Activated naive CD4-positive, alpha-beta T cell treated with anti-CD3 and anti-CD28 coated beads, Interleukin-2, amount 10 ng/mL, durations not matched to agents 7 days and 5 days (primary cell): ENCODE data around the gene SH3RF3.

Experiments
- CTCF ChIA-PET: fragments of 350-600 bp; sonication (Branson Sonifier 250); formaldehyde crosslinking; loops from one replicate; lab custom pipeline; 2021; ENCODE audit warnings: antibody characterized with exemption; lab: Charles Lee
- DNase-seq: peaks from one replicate; pipeline ENCODE4 v3.0.0-alpha.2; 2020
- H3K27ac Mint-ChIP-seq: one replicate; pipeline ENCODE4 v1.8.0; 2021; ENCODE audit warnings: mild to moderate bottlenecking, moderate library complexity, mixed read lengths
- H3K27me3 Mint-ChIP-seq: one replicate; pipeline ENCODE4 v1.8.0; 2021; ENCODE audit warnings: mild to moderate bottlenecking, mixed read lengths
- H3K36me3 Mint-ChIP-seq: one replicate; pipeline ENCODE4 v1.8.0; 2021; ENCODE audit warnings: mixed read lengths
- H3K4me1 Mint-ChIP-seq: one replicate; pipeline ENCODE4 v1.8.0; 2021; ENCODE audit warnings: mixed read lengths
- H3K4me3 Mint-ChIP-seq: one replicate; pipeline ENCODE4 v1.8.0; 2021; ENCODE audit warnings: mild to moderate bottlenecking, moderate library complexity, mixed read lengths
- H3K9me3 Mint-ChIP-seq: one replicate; pipeline ENCODE4 v1.8.0; 2021; ENCODE audit warnings: mixed read lengths

Gene SH3RF3

GRCh38 chr2:109206569-109207146 is 77.7 kb downstream of the SH3RF3 start:
- CTCF ChIA-PET = interaction anchor here (0.8 to 3.8 kb wide), 2 partner anchors 62 to 78 kb away, joined by 3 to 17 read pairs; partner anchors contain the start of gene SH3RF3
- Mint-ChIP-seq H3K4me1 (peaks cover 6% of the 10 kb centered on the region), H3K4me3 (no peak overlapping the region), H3K36me3 (no peaks in the 10 kb centered on the region), H3K9me3 (no peaks in the 10 kb centered on the region), H3K27me3 (peaks cover 84% of the 10 kb centered on the region), H3K27ac (no peak overlapping the region)
- DNase-seq = no peak

DNA sequence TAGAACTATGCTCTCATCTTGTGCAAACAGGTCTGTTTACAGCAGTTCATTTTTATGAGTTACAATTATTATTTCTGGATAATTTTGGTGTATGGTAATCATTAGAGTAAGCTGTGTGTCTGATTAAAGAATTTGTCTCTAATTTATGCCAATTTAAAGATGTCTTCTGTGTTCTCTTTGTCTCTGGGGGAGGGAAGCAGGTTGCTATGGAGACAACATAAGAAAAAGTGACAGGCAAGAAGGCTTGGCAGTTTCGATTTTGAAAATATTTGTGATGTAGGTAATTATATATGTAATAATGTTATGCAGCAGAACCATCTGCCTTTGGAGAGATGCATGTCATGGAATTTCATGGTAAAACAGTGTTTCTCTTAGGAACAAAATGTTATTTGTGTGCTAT is 78.2 kb downstream of the SH3RF3 start:
- Mint-ChIP-seq H3K27me3 (peaks cover 86% of the 10 kb centered on the region), H3K27ac (no peak overlapping the region), H3K4me1 (peaks cover 6% of the 10 kb centered on the region), H3K9me3 (no peaks in the 10 kb centered on the region), H3K36me3 (no peaks in the 10 kb centered on the region), H3K4me3 (no peak overlapping the region)
- DNase-seq = no peak
- CTCF ChIA-PET = interaction anchor here (3.8 kb wide), 1 partner anchor 79 kb away, joined by 17 read pairs; the partner anchor contains the start of gene SH3RF3

- DNase-seq = peak; percentile 37
- no peak overlapping the region for H3K4me3 Mint-ChIP-seq
- H3K36me3 Mint-ChIP-seq = no peaks in the 10 kb centered on the region
- no peak overlapping the region for H3K27ac Mint-ChIP-seq
- H3K27me3 Mint-ChIP-seq = peaks cover 87% of the 10 kb centered on the region
- peaks cover 16% of the 10 kb centered on the region for H3K4me1 Mint-ChIP-seq
- CTCF ChIA-PET = interaction anchor here (0.7 to 3.8 kb wide), 3 partner anchors 25 to 80 kb away, joined by 3 to 17 read pairs (median 3); partner anchors contain the start of gene SH3RF3
- H3K9me3 Mint-ChIP-seq = no peaks in the 10 kb centered on the region
Measured at GRCh38 chr2:109208071-109208950, 79.3 kb downstream of the SH3RF3 start.

GRCh38 chr2:109208951-109209335 is 79.9 kb downstream of the SH3RF3 start:
- CTCF ChIA-PET = interaction anchor here (1.2 to 3.8 kb wide), 2 partner anchors 24 to 81 kb away, joined by 3 to 17 read pairs; partner anchors contain the start of gene SH3RF3
- peaks cover 87% of the 10 kb centered on the region for H3K27me3 Mint-ChIP-seq
- peaks cover 23% of the 10 kb centered on the region for H3K4me1 Mint-ChIP-seq
- no peak for DNase-seq
- H3K36me3 Mint-ChIP-seq = no peaks in the 10 kb centered on the region
- H3K9me3 Mint-ChIP-seq = no peaks in the 10 kb centered on the region
- H3K4me3 Mint-ChIP-seq = no peak overlapping the region
- no peak overlapping the region for H3K27ac Mint-ChIP-seq

DNA sequence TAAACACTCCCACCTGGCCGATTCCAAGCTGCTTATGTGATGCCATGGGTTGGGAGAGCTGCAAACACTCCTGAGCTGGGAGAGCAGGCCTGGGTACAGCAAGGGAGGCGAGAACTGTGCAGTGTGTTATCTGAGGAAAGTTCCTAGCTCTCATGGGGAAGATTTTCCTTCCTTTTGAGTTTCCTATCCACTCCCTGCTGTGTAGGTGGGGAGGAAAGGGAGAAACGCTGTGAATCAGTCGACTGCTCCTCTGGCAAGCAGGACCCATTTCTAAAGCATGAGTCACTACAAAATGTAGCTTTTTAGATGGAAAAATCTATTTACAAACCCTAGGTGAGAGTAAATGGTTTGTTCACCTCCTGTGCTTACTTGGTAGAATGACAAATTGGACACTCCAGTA is 80.4 kb downstream of the SH3RF3 start:
- CTCF ChIA-PET = interaction anchor here (1.2 to 3.8 kb wide), 2 partner anchors 24 to 81 kb away, joined by 3 to 17 read pairs; partner anchors contain the start of gene SH3RF3
- Mint-ChIP-seq H3K27me3 (peaks cover 87% of the 10 kb centered on the region), H3K4me3 (no peak overlapping the region), H3K9me3 (no peaks in the 10 kb centered on the region), H3K36me3 (no peaks in the 10 kb centered on the region), H3K27ac (no peak overlapping the region), H3K4me1 (peaks cover 27% of the 10 kb centered on the region)
- no peak for DNase-seq

DNA sequence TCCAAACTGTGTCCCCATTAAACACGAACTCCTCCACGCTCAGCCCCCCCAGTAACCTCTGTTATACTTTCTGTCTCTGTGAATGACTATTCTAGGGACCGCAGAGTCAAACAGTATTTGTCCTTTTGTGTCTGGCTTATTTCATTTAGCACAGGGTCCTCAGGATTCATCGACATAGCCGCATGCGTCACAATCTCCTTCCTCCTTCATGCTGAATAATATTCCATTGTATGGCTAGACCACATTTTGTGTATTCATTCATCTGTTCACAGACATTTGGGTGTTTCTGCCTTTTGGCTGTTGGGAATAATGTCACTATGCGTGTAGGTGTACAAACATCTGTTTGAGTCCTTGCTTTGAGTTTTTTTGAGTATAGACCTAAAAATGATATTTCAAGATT is 80.9 kb downstream of the SH3RF3 start:
- no peak for DNase-seq
- CTCF ChIA-PET = interaction anchor here (3.8 kb wide), 1 partner anchor 82 kb away, joined by 17 read pairs; the partner anchor contains the start of gene SH3RF3
- peaks cover 33% of the 10 kb centered on the region for H3K4me1 Mint-ChIP-seq
- peaks cover 88% of the 10 kb centered on the region for H3K27me3 Mint-ChIP-seq
- H3K36me3 Mint-ChIP-seq = no peaks in the 10 kb centered on the region
- H3K27ac Mint-ChIP-seq = no peak overlapping the region
- H3K9me3 Mint-ChIP-seq = no peaks in the 10 kb centered on the region
- H3K4me3 Mint-ChIP-seq = no peak overlapping the region

DNA sequence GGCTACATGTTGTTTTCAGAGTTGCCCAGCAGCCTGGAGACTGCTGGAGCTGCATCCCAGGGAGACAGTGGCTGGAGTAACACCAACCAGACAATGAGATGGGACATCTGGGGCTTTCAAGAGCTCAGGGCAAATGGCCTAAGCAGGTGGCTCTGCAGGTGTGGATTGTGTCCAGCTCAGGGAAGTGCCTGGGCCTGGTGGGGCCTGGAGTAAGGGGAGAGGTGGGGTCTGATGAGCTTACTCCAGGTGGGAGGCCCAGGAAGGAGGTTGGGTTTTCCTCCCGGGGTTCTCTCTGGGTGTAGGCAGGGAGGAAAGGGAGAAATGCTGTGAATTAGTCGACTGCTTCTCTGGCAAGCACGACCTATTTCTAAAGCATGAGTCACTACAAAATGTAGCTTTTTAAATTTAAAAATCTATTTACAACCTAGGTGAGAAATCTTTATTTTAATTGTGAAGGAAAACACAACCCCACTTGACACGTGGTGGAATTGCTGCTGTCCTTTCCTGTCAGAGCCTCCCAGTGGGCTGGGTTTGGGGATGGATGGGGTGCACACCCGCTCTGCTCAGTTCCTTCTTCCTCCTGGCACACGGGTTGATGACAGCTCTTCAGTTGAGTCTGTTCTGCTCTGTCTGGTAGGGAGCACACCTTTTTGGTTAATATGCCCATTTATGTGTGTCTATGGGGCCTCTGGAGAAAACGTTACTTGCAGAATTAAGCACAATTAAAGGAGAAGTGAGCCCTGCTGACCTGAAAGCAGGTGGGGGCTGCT is 81.6 kb downstream of the SH3RF3 start:
- Mint-ChIP-seq H3K4me3 (no peak overlapping the region), H3K36me3 (no peaks in the 10 kb centered on the region), H3K27me3 (peaks cover 92% of the 10 kb centered on the region), H3K4me1 (peaks cover 39% of the 10 kb centered on the region), H3K27ac (no peak overlapping the region), H3K9me3 (no peaks in the 10 kb centered on the region)
- CTCF ChIA-PET = interaction anchor here (0.9 kb wide), 1 partner anchor 138 kb away, joined by 3 read pairs; no protein-coding TSS in a partner anchor
- DNase-seq = no peak

DNA sequence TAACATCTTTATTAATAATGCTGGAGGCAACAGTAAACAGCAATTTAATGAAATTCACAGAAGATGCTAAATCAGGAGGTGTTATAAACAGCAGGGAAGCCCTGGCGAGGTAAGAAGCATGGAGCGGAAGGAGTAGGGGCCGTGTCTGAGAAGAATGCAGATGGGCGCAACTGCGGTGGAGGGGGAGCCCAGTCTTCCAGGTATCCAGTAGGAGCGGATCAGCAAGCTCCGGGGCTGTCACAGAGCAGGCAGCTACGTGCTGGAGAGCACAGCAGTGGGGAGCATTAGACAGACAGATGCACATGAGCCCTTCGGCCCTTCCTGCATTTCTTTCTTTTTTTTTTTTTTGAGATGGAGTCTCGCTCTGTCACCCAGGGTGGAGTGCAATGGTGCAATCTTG is 82.3 kb downstream of the SH3RF3 start:
- no peaks in the 10 kb centered on the region for H3K36me3 Mint-ChIP-seq
- CTCF ChIA-PET = interaction anchor here (0.9 kb wide), 1 partner anchor 138 kb away, joined by 3 read pairs; no protein-coding TSS in a partner anchor
- H3K27me3 Mint-ChIP-seq = peaks cover 92% of the 10 kb centered on the region
- no peak for DNase-seq
- H3K4me1 Mint-ChIP-seq = peaks cover 46% of the 10 kb centered on the region
- H3K9me3 Mint-ChIP-seq = no peaks in the 10 kb centered on the region
- no peak overlapping the region for H3K27ac Mint-ChIP-seq
- H3K4me3 Mint-ChIP-seq = no peak overlapping the region

DNA sequence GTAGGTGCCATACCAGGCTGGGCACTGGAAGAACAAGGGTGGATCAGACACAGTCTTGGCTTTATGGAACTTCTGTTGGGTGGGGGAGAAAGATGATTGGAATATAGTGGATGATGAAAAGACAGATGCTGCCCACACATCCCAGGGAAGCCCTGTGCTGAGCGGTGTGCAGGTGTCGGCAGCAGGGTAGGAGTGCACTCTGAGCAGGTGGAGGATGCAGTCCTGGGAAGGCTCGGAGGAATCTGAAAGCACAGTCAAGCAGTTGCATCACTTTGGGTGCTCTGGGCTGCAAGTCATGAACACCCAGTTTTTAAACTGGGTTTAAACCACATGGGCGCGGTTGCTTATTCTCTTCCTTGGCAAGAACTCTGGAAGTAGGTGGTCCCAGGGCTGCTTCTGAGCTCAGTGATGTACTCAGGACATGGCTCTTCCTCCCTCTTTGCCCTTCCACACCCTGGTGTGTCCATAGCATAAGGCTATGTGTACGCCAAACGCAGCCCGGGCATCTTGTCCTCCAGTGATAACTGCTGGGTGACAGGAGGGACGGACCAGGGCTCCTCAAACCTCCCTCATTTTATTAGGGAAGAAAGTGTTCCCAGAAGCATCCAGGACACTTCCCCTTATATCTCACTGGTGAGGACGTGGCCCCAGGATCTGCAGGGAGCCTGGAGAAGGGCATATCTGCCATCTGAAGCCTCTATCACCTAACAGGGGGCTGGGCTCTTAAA is 84.0 kb downstream of the SH3RF3 start:
- Mint-ChIP-seq H3K9me3 (peaks cover 2% of the 10 kb centered on the region), H3K4me1 (peaks cover 63% of the 10 kb centered on the region), H3K36me3 (no peaks in the 10 kb centered on the region), H3K4me3 (no peak overlapping the region), H3K27ac (peak overlapping the region; percentile 75), H3K27me3 (peaks cover 98% of the 10 kb centered on the region)
- CTCF ChIA-PET = interaction anchor here (2.0 kb wide), 1 partner anchor 84 kb away, joined by 5 read pairs; the partner anchor contains the start of gene SH3RF3
- no peak for DNase-seq

GRCh38 chr2:109213646-109214433 is 84.8 kb downstream of the SH3RF3 start:
- Mint-ChIP-seq H3K36me3 (no peaks in the 10 kb centered on the region), H3K27me3 (peaks cover 94% of the 10 kb centered on the region), H3K4me1 (peaks cover 72% of the 10 kb centered on the region), H3K9me3 (peaks cover 2% of the 10 kb centered on the region), H3K27ac (peak overlapping the region; percentile 75), H3K4me3 (peak overlapping the region; percentile 35)
- peak; percentile 81 for DNase-seq
- CTCF ChIA-PET = interaction anchor here (2.0 kb wide), 1 partner anchor 85 kb away, joined by 5 read pairs; the partner anchor contains the start of gene SH3RF3

GRCh38 chr2:109214651-109215371 is 85.8 kb downstream of the SH3RF3 start:
- CTCF ChIA-PET = interaction anchor here (1.2 to 2.0 kb wide), 2 partner anchors 12 to 86 kb away, joined by 3 to 5 read pairs; partner anchors contain the start of gene SH3RF3
- no peak for DNase-seq
- Mint-ChIP-seq H3K27me3 (peaks cover 88% of the 10 kb centered on the region), H3K4me3 (no peak overlapping the region), H3K4me1 (peaks cover 75% of the 10 kb centered on the region), H3K36me3 (no peaks in the 10 kb centered on the region), H3K27ac (no peak overlapping the region), H3K9me3 (peaks cover 2% of the 10 kb centered on the region)

- Mint-ChIP-seq H3K9me3 (peaks cover 2% of the 10 kb centered on the region), H3K36me3 (no peaks in the 10 kb centered on the region), H3K27me3 (peaks cover 78% of the 10 kb centered on the region), H3K27ac (no peak overlapping the region), H3K4me1 (peaks cover 75% of the 10 kb centered on the region), H3K4me3 (no peak overlapping the region)
- CTCF ChIA-PET = interaction anchor here (0.8 to 1.2 kb wide), 3 partner anchors 11 to 133 kb away, joined by 3 read pairs; no protein-coding TSS in a partner anchor
- DNase-seq = no peak
Measured at GRCh38 chr2:109215866-109216265, 86.9 kb downstream of the SH3RF3 start.
